ENCODE measurements around the gene RGPD8. TPM values are rescaled to one million over a fixed set of nuclear protein-coding genes. Genes with fewer than 3 reads are reported as not detected.

Gene RGPD8
- total and polyA plus RNA-seq, 2 of the 13 experiments (the other 11 are each of a cell fraction or from before 2014, with no cell fraction given), result 2.3 to 12.8 TPM

- no peak for TF ChIP-seq ZNF10 (CRISPR knock-in tag; IDR thresholded peaks at IDR 0.05; ENCODE audit: borderline replicate concordance, low read depth)
- TF ChIP-seq ETV5 (CRISPR knock-in tag; IDR thresholded peaks at IDR 0.05; ENCODE audit: borderline replicate concordance), result no peak
- TF ChIP-seq ZXDC (CRISPR knock-in tag; IDR thresholded peaks at IDR 0.05), result 0 out of 2 replicates have a peak, but pooled peaks have one; percentile 37
- peak; percentile 85 for TF ChIP-seq ASH2L (IDR thresholded peaks at IDR 0.05; ENCODE audit: insufficient read length, low read depth, low read length)
- TF ChIP-seq TAF1 (CRISPR knock-in tag; IDR thresholded peaks at IDR 0.05), result 0 out of 2 replicates have a peak, but pooled peaks have one; percentile 4
- TF ChIP-seq KDM5A (IDR thresholded peaks at IDR 0.05; ENCODE audit: borderline replicate concordance, low read length), result no peak
- TF ChIP-seq PHF8 (CRISPR knock-in tag; IDR thresholded peaks at IDR 0.05), result peak; percentile 62
- TF ChIP-seq FOXM1 (CRISPR knock-in tag; IDR thresholded peaks at IDR 0.05), result no peak
- TF ChIP-seq NAIF1 (CRISPR knock-in tag; IDR thresholded peaks at IDR 0.05; ENCODE audit: borderline replicate concordance), result no peak
- TF ChIP-seq HDAC1 (CRISPR knock-in tag; IDR thresholded peaks at IDR 0.05), result 0 out of 2 replicates have a peak, but pooled peaks have one; percentile 65
- 0 out of 2 replicates have a peak, but pooled peaks have one; percentile 16 for TF ChIP-seq ZSCAN12 (CRISPR knock-in tag; IDR thresholded peaks at IDR 0.05)
- TF ChIP-seq ZMYM2 (CRISPR knock-in tag; IDR thresholded peaks at IDR 0.05), result no peak
- TF ChIP-seq RARA (CRISPR knock-in tag; IDR thresholded peaks at IDR 0.05), result peak; percentile 6; the same call in 1 of the 2 replicates
- TF ChIP-seq KLF16 (CRISPR knock-in tag; IDR thresholded peaks at IDR 0.05), result no peak
- TF ChIP-seq MXD3 (CRISPR knock-in tag; IDR thresholded peaks at IDR 0.05), result no peak
- peak; percentile 10; the same call in 1 of the 2 replicates for TF ChIP-seq NFKB2 (CRISPR knock-in tag; IDR thresholded peaks at IDR 0.05; ENCODE audit: borderline replicate concordance)
- TF ChIP-seq GATAD1 (CRISPR knock-in tag; IDR thresholded peaks at IDR 0.05), result 0 out of 2 replicates have a peak, but pooled peaks have one; percentile 19
- TF ChIP-seq ZBTB33 (CRISPR knock-in tag; IDR thresholded peaks at IDR 0.05), result no peak
- 0 out of 2 replicates have a peak, but pooled peaks have one; percentile 60 for TF ChIP-seq ISX (CRISPR knock-in tag; conservative IDR thresholded peaks at IDR 0.05)
- TF ChIP-seq RORA (CRISPR knock-in tag; IDR thresholded peaks at IDR 0.05), result no peak
- no peak for TF ChIP-seq TARDBP (CRISPR knock-in tag; IDR thresholded peaks at IDR 0.05)
- TF ChIP-seq ZNF768 (CRISPR knock-in tag; IDR thresholded peaks at IDR 0.05), result peak; percentile 43; the same call in 1 of the 2 replicates
- no peak for TF ChIP-seq ZBTB39 (CRISPR knock-in tag; IDR thresholded peaks at IDR 0.05)
Observed at GRCh38 chr2:112482309-112483041, 49.0 kb upstream of the RGPD8 start (continued).

All from HepG2 (cell line).